HG02970 (cell line): Measurements from ENCODE around the gene DDX1.

ENCODE experiments used
- ATAC-seq: cut with Tn5 transposase; IDR thresholded peaks from one replicate; pipeline ENCODE4 v1.9.1; 2021; ENCODE audit warnings: mild to moderate bottlenecking, moderate library complexity, moderate number of reproducible peaks; ENCODE audit not compliant: unreplicated experiment, low FRiP score

Gene DDX1

DNA sequence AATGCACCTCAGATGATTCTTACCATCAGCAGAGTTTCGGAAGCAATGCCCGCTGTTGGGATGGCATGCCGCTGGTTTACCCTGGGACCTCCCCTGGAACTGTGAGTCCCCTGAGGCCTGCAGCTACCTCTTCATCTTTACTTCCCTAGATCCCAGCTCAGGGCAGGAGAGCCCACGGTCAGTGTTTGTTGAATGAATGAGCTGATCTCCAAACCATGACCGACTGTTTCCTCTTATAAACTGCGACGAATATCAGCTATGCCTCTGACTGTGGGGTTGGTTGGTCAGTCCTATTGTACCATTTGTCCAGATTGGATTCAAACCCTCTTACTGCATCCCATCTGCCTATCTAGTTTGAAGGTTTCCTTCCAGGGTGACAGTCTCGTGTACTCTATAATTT lies 64.4 kb downstream of the DDX1 start:
- ATAC-seq, result no peak

DNA sequence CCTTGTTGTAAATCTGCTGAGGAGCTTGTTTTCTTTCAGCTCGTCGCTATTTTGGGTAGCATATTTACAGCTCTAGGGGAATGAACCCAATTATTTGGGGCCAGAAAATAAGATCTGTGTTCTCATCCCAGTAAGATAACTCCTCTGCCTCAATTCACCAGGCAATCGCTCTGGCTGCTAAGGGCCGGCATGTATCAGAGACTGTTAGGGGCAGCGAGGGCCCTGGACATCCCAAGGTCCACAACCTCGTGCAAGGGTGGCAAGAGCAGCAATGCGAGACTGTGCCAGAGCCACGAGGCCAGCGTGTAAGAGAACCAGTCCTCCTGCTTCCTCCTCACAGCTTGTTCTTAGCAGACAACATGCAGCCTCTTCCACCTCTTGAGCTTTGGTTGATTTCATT lies 66.1 kb downstream of the DDX1 start:
- no peak for ATAC-seq

DNA sequence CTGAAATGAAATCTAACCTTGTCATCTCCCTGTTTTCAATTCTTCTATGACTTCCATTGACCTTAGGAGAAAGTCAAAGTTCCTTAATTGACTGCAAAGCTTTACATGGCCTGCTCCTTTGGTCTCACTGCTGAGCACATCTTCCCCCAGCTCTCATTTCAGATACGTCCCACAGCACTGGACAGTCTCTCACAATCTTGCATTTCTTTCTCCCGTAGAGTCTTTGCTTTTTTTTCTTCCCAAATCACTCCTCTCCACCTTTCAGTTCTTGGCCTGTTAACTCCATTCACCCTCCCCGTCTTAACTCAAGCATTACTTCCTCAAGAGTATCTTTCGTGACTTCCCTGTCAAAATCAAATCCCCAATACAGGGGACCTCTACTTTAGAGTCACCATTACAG lies 67.2 kb downstream of the DDX1 start:
- ATAC-seq, result no peak

DNA sequence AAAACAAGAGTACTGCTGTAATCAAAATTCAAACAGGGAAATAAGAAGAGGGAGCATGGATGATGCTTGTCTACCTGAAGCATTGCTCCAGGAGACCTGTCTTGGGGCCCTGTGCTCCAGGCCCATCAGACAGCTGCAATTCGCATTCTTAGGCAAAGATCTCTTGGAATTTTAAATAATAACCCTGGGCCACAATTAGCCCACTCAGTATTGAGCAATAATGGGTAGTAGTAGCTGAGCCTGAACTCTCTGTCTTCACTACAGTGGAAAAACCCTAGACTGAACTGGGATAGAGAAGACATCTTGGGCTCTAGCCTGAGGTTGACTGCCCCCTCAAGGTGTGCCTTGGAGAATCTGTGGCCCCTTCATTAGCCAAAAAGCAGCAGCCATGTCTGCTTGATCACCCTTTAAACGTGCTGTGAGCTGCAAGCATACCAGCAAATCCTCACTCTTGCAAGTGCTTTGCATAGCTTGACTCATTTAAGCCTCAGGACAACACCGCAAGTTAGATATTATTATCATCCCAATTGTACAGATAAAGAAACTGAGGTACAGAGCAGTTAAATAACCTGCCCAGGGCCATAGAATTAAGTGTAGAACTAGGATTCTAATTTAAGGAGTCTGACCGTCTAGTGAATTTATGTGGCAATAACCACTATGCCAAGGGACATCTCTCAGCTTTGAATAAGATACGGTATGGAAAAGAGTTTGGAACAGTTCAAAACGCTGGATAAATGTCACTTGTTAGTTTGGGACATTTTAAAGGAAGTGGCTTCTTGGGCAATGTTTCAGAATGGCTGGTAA lies 69.0 kb downstream of the DDX1 start:
- ATAC-seq, result no peak

DNA sequence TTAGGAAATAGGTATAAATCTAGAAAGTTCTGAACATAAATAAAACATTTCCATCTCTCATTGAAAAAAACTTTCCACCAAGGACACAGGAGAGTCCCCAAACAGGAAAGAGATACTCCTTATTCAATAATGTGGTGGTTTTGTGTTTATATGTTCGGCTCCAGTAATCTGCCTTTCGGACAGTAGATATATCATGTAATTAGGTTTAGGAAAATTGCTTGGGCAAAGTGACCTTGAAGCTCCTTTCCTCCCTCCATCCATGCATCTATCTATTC lies 69.6 kb downstream of the DDX1 start:
- ATAC-seq, result no peak

DNA sequence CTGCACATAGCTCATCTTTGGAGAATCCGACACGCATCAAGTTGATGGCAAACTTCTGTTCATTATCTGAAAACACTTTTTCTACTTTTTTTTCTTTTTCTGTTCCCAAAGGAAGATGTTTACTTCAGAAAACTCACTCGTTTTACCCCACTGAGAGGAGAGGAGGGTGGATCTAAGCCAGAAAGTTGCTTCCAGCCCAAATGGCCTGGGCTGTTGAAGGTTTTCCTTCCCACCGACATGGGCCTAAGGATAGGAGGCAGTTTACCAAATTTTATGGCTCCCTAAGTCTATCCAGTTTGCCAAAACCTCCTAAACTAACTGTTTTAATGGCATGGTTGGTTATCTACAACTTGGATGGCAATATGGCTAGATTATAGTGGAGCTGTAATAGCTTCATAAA lies 70.4 kb downstream of the DDX1 start:
- no peak for ATAC-seq

DNA sequence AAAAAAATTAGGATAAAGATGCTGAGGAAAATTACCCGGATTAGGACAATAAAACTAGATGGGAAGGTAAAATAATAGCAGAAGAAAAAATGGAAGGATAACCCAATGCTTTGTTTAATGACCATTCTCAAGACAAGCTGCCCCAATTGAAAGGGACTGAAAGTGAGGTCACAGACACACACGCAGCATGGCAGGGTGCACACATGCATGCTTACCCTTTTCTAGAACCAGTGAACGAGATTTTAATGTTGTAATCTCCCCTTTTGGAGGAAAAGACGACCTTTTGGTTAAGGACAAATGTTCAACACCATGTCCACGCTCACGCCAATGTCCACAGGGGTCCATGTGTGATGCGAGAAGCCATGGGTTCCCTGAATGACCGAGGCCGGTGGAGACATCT lies 70.9 kb downstream of the DDX1 start:
- no peak for ATAC-seq

DNA sequence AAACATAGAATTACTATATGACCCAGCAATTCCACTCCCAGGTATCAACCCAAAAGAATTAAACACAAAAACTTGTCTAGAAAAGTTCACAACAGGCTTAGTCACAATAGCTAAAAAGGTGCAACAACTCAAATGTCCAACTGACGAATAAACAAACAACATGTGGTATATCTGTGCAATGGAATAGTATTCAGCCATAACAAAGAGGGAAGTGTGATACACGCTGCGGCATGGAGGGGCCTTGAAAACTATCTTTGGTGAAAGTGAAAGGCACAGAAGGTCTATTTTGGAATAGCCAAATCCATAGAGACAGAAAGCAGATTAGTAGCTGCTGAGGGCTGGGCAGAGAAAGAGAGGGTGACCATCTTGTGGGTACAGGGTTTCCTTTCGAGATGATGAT lies 72.1 kb downstream of the DDX1 start:
- no peak for ATAC-seq

DNA sequence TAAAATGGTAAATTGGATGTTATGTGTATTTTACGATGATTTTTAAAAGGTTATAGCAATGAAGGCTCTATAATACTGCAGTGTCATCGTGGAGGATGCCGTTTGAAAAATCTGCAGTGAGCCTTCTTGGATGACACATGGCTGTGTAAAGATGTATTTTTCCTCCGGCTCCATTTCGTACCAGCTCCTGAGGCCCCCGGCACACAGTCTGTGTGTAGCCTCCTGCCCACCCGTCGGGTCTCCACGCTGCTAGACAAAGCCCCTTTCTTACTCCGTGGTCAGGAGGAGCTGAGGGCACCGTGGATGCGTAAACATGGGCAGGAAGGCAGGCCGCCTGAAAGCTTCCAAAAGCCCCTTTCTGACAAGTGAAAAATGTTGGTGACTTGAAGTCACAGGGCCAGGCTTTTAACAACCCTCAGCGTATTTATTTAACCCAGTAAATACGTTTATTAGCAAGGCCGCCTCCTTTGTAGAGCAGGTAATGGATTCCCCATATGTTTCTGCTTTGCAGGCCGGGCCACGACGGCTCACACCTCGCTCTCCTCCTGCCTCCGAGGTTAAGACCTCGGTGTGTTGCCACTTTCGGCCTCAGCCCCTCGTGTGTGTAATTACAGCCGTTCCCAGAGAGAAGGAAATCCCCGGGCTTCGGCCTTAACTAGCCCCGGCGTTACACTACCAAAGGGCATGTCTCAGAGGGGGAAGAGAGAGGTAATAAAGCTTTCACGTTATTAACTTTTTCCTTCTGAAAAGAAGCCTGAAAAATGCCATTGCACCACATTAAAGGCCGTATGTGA lies 72.8 kb downstream of the DDX1 start:
- ATAC-seq, result no peak

DNA sequence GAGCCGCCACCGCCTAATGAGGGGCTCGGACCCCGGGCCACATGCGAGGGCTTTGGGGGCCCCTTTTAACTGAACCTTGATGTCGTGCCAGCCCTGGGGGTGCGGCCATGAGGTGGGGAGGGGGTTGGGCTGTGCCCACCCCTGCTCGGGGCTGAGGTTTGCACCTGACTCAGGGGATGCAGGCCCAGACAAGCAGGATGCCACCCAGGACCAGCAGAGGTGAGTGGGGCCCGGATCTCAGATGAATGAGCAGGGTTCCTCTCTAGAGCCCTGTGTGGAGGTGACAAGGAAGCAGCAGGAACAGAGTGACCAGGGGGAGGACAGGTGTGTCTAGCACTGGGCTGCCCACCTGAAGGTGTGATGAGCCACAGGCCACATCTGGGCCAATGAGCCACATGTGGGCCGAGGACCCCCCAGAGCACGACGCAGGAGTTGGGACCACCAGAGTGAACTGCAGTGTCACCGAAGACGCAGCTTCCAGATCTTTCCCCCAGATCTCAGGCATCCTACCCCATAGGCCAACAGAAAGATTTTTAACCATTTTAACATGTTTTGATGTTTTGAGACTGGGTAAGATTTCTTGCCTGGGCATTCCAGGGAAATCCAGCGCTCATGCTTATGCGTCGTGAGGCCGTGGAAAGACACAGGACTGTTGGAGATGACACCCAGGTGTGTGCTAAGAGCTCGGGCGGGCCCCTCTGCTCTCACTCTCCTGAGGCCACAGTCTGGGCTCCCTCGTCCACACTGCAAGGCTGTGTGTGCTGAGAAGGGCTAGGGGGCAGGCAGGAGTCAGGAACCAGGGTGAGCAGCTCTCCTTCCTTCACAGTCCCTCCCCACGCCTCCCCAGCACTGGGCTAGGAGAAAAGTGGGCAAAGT lies 73.6 kb downstream of the DDX1 start:
- ATAC-seq, result no peak

DNA sequence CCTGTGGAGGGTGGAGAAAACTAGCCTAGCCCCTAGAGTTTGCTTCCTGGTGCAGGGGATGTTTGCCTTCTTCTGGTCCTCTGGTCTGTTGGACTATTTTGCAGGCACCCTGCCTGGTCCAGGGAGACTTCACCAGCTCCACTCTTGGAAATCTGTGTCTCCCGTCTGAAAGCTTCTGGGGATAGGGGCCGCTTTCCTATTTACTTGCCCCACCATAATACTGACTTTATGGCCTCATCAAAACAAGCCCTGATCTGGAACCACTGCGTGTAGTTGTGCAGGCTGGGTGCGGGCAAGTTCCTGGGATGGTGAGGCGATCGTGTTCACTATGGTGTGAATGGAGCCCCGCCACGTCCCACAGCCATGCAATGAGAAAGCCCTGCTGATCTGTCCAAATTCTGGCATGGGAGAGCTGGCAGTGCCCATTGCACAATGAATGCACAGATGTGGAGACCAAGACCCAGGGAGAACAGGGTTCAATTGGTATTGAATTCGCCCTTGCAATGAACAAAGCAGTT lies 74.3 kb downstream of the DDX1 start:
- ATAC-seq, result no peak

DNA sequence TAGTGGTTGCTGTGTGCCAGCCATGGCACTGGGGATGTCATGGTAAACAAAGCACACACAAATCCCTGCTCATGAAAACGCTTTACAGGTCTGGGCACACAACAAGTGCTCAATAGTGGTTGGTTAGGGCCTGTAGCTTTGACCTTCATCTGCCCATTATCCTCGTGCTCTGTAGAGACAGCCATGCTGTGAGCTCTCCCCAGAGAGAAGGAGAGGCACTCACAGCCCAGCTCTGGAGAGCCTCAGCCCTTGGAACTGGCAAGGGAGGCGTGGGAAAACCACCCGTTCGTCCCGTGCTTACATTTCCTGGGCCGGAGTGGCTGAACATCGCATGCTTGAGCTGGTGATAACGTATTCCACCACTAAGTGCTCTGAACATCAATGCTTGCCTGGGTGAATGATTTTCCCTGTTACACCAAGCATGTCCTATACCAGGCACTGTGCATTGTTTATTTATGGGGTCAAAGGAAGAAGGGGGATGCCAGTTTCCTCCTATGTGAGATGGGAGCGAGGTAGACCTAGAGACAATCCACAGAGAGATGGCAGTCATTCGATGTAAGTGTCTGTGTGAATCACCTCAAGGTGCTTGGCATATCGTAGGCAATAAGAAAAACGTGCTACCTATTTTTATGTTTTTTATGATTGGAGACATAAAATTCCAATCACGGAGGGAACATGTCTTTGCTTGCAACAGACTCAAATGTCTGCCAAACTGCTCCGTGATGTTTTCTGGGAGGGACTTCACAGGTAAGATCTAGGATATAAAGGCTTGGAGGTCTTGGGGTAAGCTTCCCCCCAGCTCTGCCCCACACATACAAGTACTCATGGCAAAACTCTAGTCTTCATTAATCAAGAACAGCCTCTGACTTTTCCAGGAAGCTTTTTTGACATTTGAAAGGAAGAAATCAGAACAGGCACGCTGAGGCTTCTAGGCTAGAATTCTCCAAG lies 75.5 kb downstream of the DDX1 start:
- no peak for ATAC-seq

DNA sequence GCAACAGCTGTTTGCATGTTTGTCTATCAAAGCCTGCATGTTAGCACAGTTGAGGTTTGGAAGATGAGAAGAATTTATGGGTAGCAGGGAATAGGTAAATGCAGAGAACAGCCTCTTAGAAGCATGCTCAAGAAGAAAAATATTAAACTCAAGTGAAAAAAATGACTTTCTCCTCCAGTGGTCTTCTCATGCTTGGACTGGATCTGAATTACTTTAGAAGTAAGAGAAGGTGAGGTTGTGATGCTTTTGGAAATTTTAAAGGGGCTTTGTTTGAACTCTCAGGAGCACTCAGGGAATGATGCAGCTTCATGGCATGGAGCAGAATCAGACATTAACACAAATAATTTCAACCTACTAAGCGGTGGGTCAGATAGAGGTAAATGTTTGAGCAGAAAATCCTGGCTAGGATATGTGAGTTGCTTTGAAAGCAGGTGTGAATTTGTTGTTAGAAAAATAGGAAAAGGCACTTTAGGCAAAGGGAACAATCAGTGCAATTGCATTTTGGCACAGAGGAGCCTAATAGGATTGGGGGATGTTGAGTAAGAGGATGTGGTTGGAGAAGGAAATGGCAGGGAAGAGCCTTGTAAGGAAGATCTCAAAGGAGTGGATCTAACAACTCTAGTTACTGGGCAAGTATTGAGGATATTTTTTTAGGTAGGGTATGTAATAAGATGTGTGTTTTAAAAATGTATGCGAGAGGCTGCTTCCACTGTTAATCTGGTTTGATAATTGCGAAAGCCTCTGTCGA lies 76.3 kb downstream of the DDX1 start:
- ATAC-seq, result no peak

DNA sequence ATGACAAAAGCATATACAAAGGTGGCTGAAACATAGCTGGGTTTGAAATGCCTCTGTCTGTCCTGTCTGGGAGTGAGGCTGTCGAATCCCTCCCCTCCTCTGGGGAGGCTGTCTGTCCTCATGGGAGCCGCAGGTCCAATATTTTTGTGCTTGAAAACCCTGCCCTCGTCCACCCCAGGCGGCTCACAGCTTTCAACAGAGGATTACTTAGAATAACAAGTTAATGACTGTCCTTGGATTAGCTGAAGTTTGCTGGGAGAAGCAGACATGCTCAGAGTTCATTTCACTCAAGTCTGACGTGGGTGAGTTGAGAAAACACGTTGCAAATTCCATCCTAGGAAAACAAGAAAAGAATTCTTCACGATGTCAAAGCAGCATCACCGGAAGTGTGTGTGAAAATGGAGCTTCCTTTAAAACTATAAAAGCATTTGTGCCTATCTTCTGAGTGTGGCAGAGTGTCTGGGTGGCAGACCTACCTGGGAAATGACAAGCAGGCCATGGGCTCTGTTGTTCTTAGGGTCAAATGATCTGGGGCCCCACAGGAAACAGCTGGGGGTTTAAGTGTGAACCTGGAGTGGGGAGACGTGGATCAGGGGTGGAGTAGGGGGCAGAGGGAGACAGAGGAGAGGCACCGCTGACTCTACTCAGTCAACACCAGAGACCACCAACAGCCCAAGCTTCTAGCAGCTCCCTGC lies 77.1 kb downstream of the DDX1 start:
- ATAC-seq, result no peak

DNA sequence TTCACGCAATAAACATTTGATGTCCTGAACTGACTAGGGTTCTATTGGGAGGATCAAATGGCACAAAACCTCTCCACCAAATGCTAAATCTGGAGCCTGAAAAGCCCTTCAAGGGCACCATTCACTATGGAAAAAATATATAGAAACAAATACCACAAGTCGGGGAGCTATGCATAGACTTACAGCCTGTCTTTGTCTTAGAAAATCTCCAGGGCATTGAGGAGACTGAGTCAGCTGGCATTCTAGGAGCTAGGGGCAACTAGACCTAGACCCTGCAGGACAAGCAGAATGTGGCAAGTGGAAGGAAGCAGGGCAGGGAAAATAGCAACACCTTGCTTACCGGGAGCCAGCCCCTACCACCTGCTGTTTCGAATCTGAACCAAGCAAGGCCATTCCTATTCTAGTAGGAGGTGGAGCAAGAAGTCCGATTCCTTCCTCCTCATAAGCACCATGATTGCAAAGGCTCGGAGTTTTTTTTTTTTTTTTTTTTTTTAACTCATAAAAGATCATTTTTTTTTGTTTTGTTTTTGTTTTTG lies 77.8 kb downstream of the DDX1 start:
- ATAC-seq, result no peak

DNA sequence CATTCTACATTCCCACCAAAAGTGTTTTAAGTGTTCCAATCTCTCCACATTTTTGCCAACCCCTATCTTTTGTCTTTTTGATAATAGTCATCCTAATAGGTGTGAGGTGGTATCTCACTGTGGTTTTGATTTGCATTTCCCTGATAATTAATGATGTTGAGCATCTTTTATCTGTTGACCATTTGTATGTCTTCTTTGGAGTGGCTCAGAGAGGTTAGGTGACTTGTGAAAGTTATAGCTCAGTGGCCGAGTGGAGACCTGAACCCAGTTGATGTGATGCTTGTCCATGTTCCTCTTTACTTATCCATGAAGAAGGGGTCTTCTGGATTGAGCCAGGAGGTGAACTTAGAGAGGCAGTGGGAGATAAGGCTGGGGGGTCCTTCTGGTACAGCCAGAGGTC lies 78.8 kb downstream of the DDX1 start:
- ATAC-seq, result no peak

DNA sequence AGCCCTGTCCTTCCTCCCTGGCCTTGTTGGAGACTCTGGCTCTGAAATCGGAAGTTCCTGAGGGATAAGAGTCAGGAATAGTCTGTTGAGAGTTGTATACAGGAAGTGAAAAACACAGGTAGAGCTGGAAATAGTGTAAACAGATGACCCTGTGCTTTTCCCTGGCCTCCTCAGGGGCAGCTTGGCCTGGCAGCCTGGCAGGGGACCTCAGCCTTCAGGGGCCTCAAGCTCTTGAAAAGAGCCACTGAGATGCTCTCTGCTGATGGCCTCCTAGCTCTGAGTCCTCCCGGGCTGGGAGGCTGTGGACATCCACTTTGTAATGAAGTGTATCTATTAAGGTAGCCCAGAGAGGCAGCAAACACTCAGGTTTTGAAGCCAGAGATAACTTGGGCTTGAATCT lies 79.3 kb downstream of the DDX1 start:
- ATAC-seq, result no peak

DNA sequence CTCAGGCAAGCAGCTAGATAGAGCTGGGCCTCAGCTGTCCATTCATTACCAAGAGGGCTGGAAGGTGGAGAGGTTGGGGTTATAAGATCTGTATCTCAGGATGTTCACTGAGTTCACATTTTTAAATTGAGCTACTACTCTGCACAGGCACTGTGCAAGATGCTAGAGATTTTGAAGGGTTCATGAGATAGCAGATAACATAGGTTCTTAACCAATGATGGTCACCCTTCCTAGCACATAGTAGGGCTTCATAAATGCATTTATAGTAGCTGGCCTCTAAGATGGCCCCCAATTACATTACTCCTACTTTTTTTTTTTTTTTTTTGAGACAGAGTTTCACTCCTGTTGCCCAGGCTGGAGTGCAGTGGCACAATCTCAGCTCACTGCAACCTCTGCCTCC lies 79.7 kb downstream of the DDX1 start:
- ATAC-seq, result no peak
